HG03469 (cell line): ENCODE results near the gene OCIAD2.
"Not testable (repeated sequence)": the region's sequence is repeated elsewhere in the genome, so short reads cannot be mapped to it uniquely, and the experiment has no call there.

Experiments
- ATAC-seq: cut with Tn5 transposase; IDR thresholded peaks from one replicate; pipeline ENCODE4 v1.9.1; 2021; ENCODE audit warnings: mild to moderate bottlenecking, moderate library complexity, moderate number of reproducible peaks; ENCODE audit not compliant: unreplicated experiment

The OCIAD2 gene

GRCh38 chr4:48854982-48855381 lies 51.6 kb downstream of the OCIAD2 start:
- ATAC-seq = no peak

GRCh38 chr4:48854395-48854683 lies 52.2 kb downstream of the OCIAD2 start:
- ATAC-seq = no peak

GRCh38 chr4:48853604-48854394 lies 52.8 kb downstream of the OCIAD2 start:
- no peak for ATAC-seq

- ATAC-seq = no peak
Observed at GRCh38 chr4:48851651-48852050, 54.9 kb downstream of the OCIAD2 start.

- ATAC-seq = not testable (repeated sequence)
Observed at GRCh38 chr4:48848799-48849198, 57.8 kb downstream of the OCIAD2 start.

- ATAC-seq = no peak
Observed at GRCh38 chr4:48844843-48845242, 61.7 kb downstream of the OCIAD2 start.

- no peak for ATAC-seq
Observed at GRCh38 chr4:48841045-48841827, 65.3 kb downstream of the OCIAD2 start.

- ATAC-seq = no peak
Observed at GRCh38 chr4:48836658-48837057, 69.9 kb downstream of the OCIAD2 start.
